Cardiac muscle cell (in vitro differentiated cells and primary cell): ENCODE data around the gene CHGA. TPM values are rescaled to one million over a fixed set of nuclear protein-coding genes. Genes with fewer than 3 reads are reported as not detected.

Source experiments
- DNase-seq, 2 donors: peaks; one replicate each; pipeline versions ENCODE4 v3.0.0 to v3.0.0-alpha.2; 2010 to 2017; ENCODE audit warnings: low read depth in 1 of 2, low spot score in 1 of 2
- H3K27ac ChIP-seq: fragments of 200-600 bp; sonication (generic); 2 replicates; pipeline ENCODE4 v1.5.1; 2016
- H3K27me3 ChIP-seq: fragments of 200-600 bp; sonication (generic); 2 replicates; pipeline ENCODE4 v1.6.0; 2016; ENCODE audit warnings: control low read depth
- H3K36me3 ChIP-seq: fragments of 200-600 bp; sonication (generic); 2 replicates; pipeline ENCODE4 v1.5.1; 2016; ENCODE audit warnings: control low read depth
- H3K4me1 ChIP-seq: fragments of 200-600 bp; sonication (generic); 2 replicates; pipeline ENCODE4 v1.8.1; 2017; ENCODE audit warnings: low read depth, mild to moderate bottlenecking, mixed run types
- H3K4me3 ChIP-seq: fragments of 200-600 bp; sonication (generic); 2 replicates; pipeline ENCODE4 v1.5.1; 2016; ENCODE audit warnings: mild to moderate bottlenecking
- H3K9me3 ChIP-seq: fragments of 200-600 bp; sonication (generic); 2 replicates; pipeline ENCODE4 v1.5.1; 2017; ENCODE audit warnings: low read depth, mild to moderate bottlenecking, control low read depth
- CTCF ChIP-seq: IDR thresholded peaks from 2 replicates; pipeline ENCODE4 v1.5.1; 2012; ENCODE audit warnings: low read depth, mild to moderate bottlenecking, low read length
- polyA plus RNA-seq: library from polyadenylated mRNA; unstranded; fragments of >200 nt; fragmentation: Nextera tagmentation; extraction: Ambion mirVana; gene quantifications from 2 replicates; pipeline ENCODE4 v1.2.1, GENCODE V29; 2016
- total RNA-seq: library from RNA; depleted of rRNA; stranded (reverse); fragments of >200 nt; gene quantifications from 2 replicates; pipeline ENCODE4 v1.2.3, GENCODE V29; 2016

CHGA gene
- total and polyA plus RNA-seq, 2 experiments from 2014 or later = 0.73 TPM; not detected in 1

GRCh38 chr14:92922155-92922735 lies 705 bp upstream of the CHGA start:
- H3K36me3 ChIP-seq = no peaks in the 10 kb centered on the region
- H3K27ac ChIP-seq = no peak overlapping the region
- TF ChIP-seq CTCF = no peak
- DNase-seq = no peak
- no peaks in the 10 kb centered on the region for H3K4me1 ChIP-seq
- peaks cover 26% of the 10 kb centered on the region for H3K27me3 ChIP-seq
- no peaks in the 10 kb centered on the region for H3K9me3 ChIP-seq
- H3K4me3 ChIP-seq = no peak overlapping the region

- H3K4me3 ChIP-seq = no peak overlapping the region
- no peak for TF ChIP-seq CTCF
- no peaks in the 10 kb centered on the region for H3K9me3 ChIP-seq
- no peak overlapping the region for H3K27ac ChIP-seq
- no peaks in the 10 kb centered on the region for H3K36me3 ChIP-seq
- H3K27me3 ChIP-seq = peaks cover 26% of the 10 kb centered on the region
- H3K4me1 ChIP-seq = no peaks in the 10 kb centered on the region
- DNase-seq = no peak
Measured at GRCh38 chr14:92923744-92924103, 774 bp downstream of the CHGA start.

GRCh38 chr14:92924247-92924646 lies 1.3 kb downstream of the CHGA start:
- Histone ChIP-seq H3K4me3 (no peak overlapping the region), H3K36me3 (no peaks in the 10 kb centered on the region), H3K9me3 (no peaks in the 10 kb centered on the region), H3K27me3 (peaks cover 26% of the 10 kb centered on the region), H3K27ac (no peak overlapping the region), H3K4me1 (no peaks in the 10 kb centered on the region)
- no peak for TF ChIP-seq CTCF
- no peak for DNase-seq

- no peak overlapping the region for H3K4me3 ChIP-seq
- H3K36me3 ChIP-seq = no peaks in the 10 kb centered on the region
- no peak overlapping the region for H3K27ac ChIP-seq
- H3K27me3 ChIP-seq = peaks cover 26% of the 10 kb centered on the region
- TF ChIP-seq CTCF = no peak
- no peaks in the 10 kb centered on the region for H3K4me1 ChIP-seq
- no peaks in the 10 kb centered on the region for H3K9me3 ChIP-seq
- no peak for DNase-seq
Measured at GRCh38 chr14:92925446-92925845, 2.5 kb downstream of the CHGA start.

- peaks cover 18% of the 10 kb centered on the region for H3K27me3 ChIP-seq
- no peak for DNase-seq
- no peak for TF ChIP-seq CTCF
- no peaks in the 10 kb centered on the region for H3K4me1 ChIP-seq
- H3K4me3 ChIP-seq = no peak overlapping the region
- no peaks in the 10 kb centered on the region for H3K36me3 ChIP-seq
- no peak overlapping the region for H3K27ac ChIP-seq
- no peaks in the 10 kb centered on the region for H3K9me3 ChIP-seq
Measured at GRCh38 chr14:92926180-92926845, 3.4 kb downstream of the CHGA start.
